Spleen (tissue), 11 donors: ENCODE data around the gene SPON1. TPM values are rescaled to one million over a fixed set of nuclear protein-coding genes. Genes with fewer than 3 reads are reported as not detected.

Source experiments
- DNase-seq: peaks from one replicate; pipeline ENCODE4 v3.0.0-alpha.2; 2020
- H3K27ac ChIP-seq, 8 donors: fragments of 200-600 bp; sonication (generic) in 7 of 8; 1 replicate in 4 of 8; 2 replicates in 4 of 8; pipeline versions ENCODE4 v1.5.0 to v1.8.0; 2016 to 2021; ENCODE audit warnings: inconsistent platforms in 4 of 8, mild to moderate bottlenecking in 4 of 8, moderate library complexity in 1 of 8
- H3K27me3 ChIP-seq, 7 donors: fragments of 200-600 bp; sonication (generic) in 6 of 7; replicated peaks in 1 of 7; 1 replicate in 4 of 7; 2 replicates in 3 of 7; pipeline versions ENCODE4 v1.5.0 to v1.8.0; 2016 to 2021; ENCODE audit warnings: inconsistent platforms in 3 of 7, mild to moderate bottlenecking in 1 of 7
- H3K36me3 ChIP-seq, 6 donors: fragments of 200-600 bp; sonication (generic) in 5 of 6; 1 replicate in 4 of 6; 2 replicates in 2 of 6; pipeline versions ENCODE4 v1.5.0 to v1.8.0; 2016 to 2021; ENCODE audit warnings: inconsistent platforms in 2 of 6
- H3K4me1 ChIP-seq, 6 donors: fragments of 200-600 bp; sonication (generic) in 5 of 6; 1 replicate in 3 of 6; 2 replicates in 3 of 6; pipeline versions ENCODE4 v1.5.0 to v1.8.0; 2016 to 2021; ENCODE audit warnings: inconsistent platforms in 3 of 6
- H3K4me3 ChIP-seq, 8 donors: fragments of 200-600 bp; sonication (generic) in 7 of 8; 1 replicate in 4 of 8; 2 replicates in 4 of 8; pipeline versions ENCODE4 v1.5.0 to v1.8.0; 2016 to 2021; ENCODE audit warnings: inconsistent platforms in 4 of 8, mild to moderate bottlenecking in 4 of 8, moderate library complexity in 2 of 8
- H3K9me3 ChIP-seq, 8 donors: fragments of 200-600 bp; sonication (generic) in 7 of 8; 1 replicate in 4 of 8; 2 replicates in 4 of 8; pipeline versions ENCODE4 v1.5.0 to v1.8.0; 2016 to 2021; ENCODE audit warnings: inconsistent platforms in 4 of 8
- CTCF ChIP-seq, 11 experiments: fragments of 200-600 bp in 7 of 11; fragments of 450-650 bp in 4 of 11; sonication (generic) in 4 of 11; IDR thresholded peaks in 8 of 11; conservative IDR thresholded peaks in 3 of 11; 1 replicate in 7 of 11; 2 replicates in 4 of 11; pipeline versions ENCODE4 v1.4.0 to v1.8.0; 2016 to 2021; ENCODE audit warnings: antibody characterized with exemption in 11 of 11, inconsistent platforms in 4 of 11, mild to moderate bottlenecking in 1 of 11
- POLR2A ChIP-seq, 3 donors: fragments of 450-650 bp; IDR thresholded peaks; one replicate each; pipeline ENCODE4 v1.5.1; 2017; ENCODE audit warnings: antibody characterized with exemption in 3 of 3, mild to moderate bottlenecking in 1 of 3
- POLR2AphosphoS5 ChIP-seq, 3 donors: sonication (generic); formaldehyde crosslinking; IDR thresholded peaks; one replicate each; pipeline ENCODE4 v1.5.1; 2017; ENCODE audit warnings: antibody characterized with exemption in 3 of 3
- WGBS, 5 donors: extraction: QIAGEN DNeasy Blood & Tissue Kit in 3 of 5; methylation state at CpG; one replicate each; pipeline versions ENCODE4 v1.1.5 to v1.1.7; 2013 to 2018; 5-methylcytosine and 5-hydroxymethylcytosine counted together
- intact Hi-C: fragments of 100-400 bp; cut with DNase I; formaldehyde crosslinking; loops from one replicate; pipeline ENCODE4 v1.15.0; 2023; ENCODE audit warnings: low total_unique reads
- polyA plus RNA-seq, 3 donors: library from polyadenylated mRNA; stranded (reverse); fragments of 200-250 nt; gene quantifications; one replicate each; pipeline ENCODE4 v1.2.1, GENCODE V29; 2013
- total RNA-seq, 7 donors: library from RNA; depleted of rRNA in 3 of 7; stranded (reverse); fragments of >200 nt in 3 of 7; fragmentation: NEBNext Ultra II Directional in 4 of 7; extraction: Animal tissue kit (Norgen Biotek cat#: 25700) in 4 of 7; gene quantifications; one replicate each; pipeline versions ENCODE4 v1.1.0 to v1.2.1, GENCODE V29; 2016 to 2021
- donor health status: healthy with polysubstance abuse.
- donor health status: DM: no; HTN: no; CAD: no; lungs with moderate emphysema.
- donor health status: DM: no; HTN: no; CAD: no.
- donor health status: Bipolar disorder and iron deficiency.
- donor health status: healthy.
- donor health status: DM: no; HTN: no; CAD: no.
- donor health status: DM: yes; HTN: yes; CAD: no.

Gene SPON1
- total and polyA plus RNA-seq, 10 donors, result 0.72 to 99.2 (median 10.1) TPM

- WGBS, 5 donors, result 79 to 93% (median 86%) methylated on average over 4 of the region's 4 CpGs
- DNase-seq, result no peak
Observed at GRCh38 chr11:13952668-13953067, 9.9 kb upstream of the SPON1 start.

GRCh38 chr11:13954591-13954990, 7.9 kb upstream of the SPON1 start:
- Histone ChIP-seq H3K27me3 (peaks cover 0 to 32% (median 0%) of the 10 kb centered on the region in 7 donors), H3K4me3 (no peak overlapping the region), H3K9me3 (no peaks in the 10 kb centered on the region), H3K27ac (no peak overlapping the region), H3K4me1 (peaks cover 0 to 12% (median 5%) of the 10 kb centered on the region in 6 donors), H3K36me3 (no peaks in the 10 kb centered on the region)
- 82 to 91% (median 88%) methylated on average over 3 of the region's 3 CpGs for WGBS, 5 donors
- intact Hi-C loops, result loop anchor here (10.0 kb wide), 1 partner anchor 500 kb away; no protein-coding TSS in a partner anchor
- DNase-seq, result no peak
- TF ChIP-seq POLR2AphosphoS5 (IDR thresholded peaks at IDR 0.05) (no peak), CTCF (IDR thresholded peaks at IDR 0.05 in 8 of 11, conservative IDR thresholded peaks at IDR 0.05 in 3 of 11) (no peak), POLR2A (IDR thresholded peaks at IDR 0.05) (no peak)

More at GRCh38 chr11:13952668-13953067, 9.9 kb upstream of the SPON1 start:
- intact Hi-C loops, result loop anchor here (10.0 kb wide), 1 partner anchor 502 kb away; no protein-coding TSS in a partner anchor
- Histone ChIP-seq H3K4me3 (no peak overlapping the region), H3K36me3 (no peaks in the 10 kb centered on the region), H3K4me1 (peaks cover 0 to 12% (median 5%) of the 10 kb centered on the region in 6 donors), H3K27me3 (peaks cover 0 to 17% (median 0%) of the 10 kb centered on the region in 7 donors), H3K27ac (no peak overlapping the region), H3K9me3 (no peaks in the 10 kb centered on the region)
- TF ChIP-seq POLR2AphosphoS5 (IDR thresholded peaks at IDR 0.05), result no peak

- 41 to 54% (median 51%) methylated on average over 4 to 5 of the region's 5 CpGs for WGBS, 5 donors
- no peak for DNase-seq
Observed at GRCh38 chr11:13955971-13956421, 6.5 kb upstream of the SPON1 start.

GRCh38 chr11:13956988-13957387, 5.5 kb upstream of the SPON1 start:
- Histone ChIP-seq H3K9me3 (no peaks in the 10 kb centered on the region), H3K4me3 (no peak overlapping the region), H3K36me3 (no peaks in the 10 kb centered on the region), H3K27me3 (peaks cover 0 to 56% (median 11%) of the 10 kb centered on the region in 7 donors), H3K27ac (no peak overlapping the region), H3K4me1 (peaks cover 0 to 15% (median 5%) of the 10 kb centered on the region in 6 donors)
- no peak for DNase-seq
- 74 to 90% (median 84%) methylated on average over 1 of the region's 1 CpG for WGBS, 5 donors
- intact Hi-C loops, result loop anchor here (5.0 to 10.0 kb wide), 3 partner anchors 195 to 498 kb away; no protein-coding TSS in a partner anchor
- TF ChIP-seq POLR2AphosphoS5 (IDR thresholded peaks at IDR 0.05), result no peak
- TF ChIP-seq POLR2A (IDR thresholded peaks at IDR 0.05), result no peak
- no peak for TF ChIP-seq CTCF (IDR thresholded peaks at IDR 0.05 in 8 of 11, conservative IDR thresholded peaks at IDR 0.05 in 3 of 11)

More at GRCh38 chr11:13955971-13956421, 6.5 kb upstream of the SPON1 start:
- Histone ChIP-seq H3K27ac (no peak overlapping the region), H3K4me1 (peaks cover 0 to 12% (median 5%) of the 10 kb centered on the region in 6 donors), H3K27me3 (peaks cover 0 to 46% (median 1%) of the 10 kb centered on the region in 7 donors), H3K9me3 (no peaks in the 10 kb centered on the region), H3K4me3 (no peak overlapping the region), H3K36me3 (no peaks in the 10 kb centered on the region)
- intact Hi-C loops, result loop anchor here (5.0 to 10.0 kb wide), 3 partner anchors 196 to 499 kb away; no protein-coding TSS in a partner anchor
- no peak for TF ChIP-seq POLR2AphosphoS5 (IDR thresholded peaks at IDR 0.05)
- peak; percentile 69 to 85 (median 80) for TF ChIP-seq CTCF (IDR thresholded peaks at IDR 0.05 in 8 of 11, conservative IDR thresholded peaks at IDR 0.05 in 3 of 11)
